ENCODE data around the gene DNHD1. TPM values are rescaled to one million over a fixed set of nuclear protein-coding genes. Genes with fewer than 3 reads are reported as not detected.

The DNHD1 gene
- total RNA-seq, 1 donor from 2014 or later, result 6.6 TPM

GRCh38 chr11:6612213-6613041 is 115.3 kb downstream of the DNHD1 start, which contains the start of gene TAF10:
TSS of gene TAF10 (minus strand) at chr11:6612216. CDS start at chr11:6612189, 27 bp downstream.
- Mint-ChIP-seq H3K27me3 (ENCODE audit: unreplicated experiment) (no peaks in the 10 kb centered on the region), H3K27ac (ENCODE audit: unreplicated experiment) (peak within 1 kb of the TSS; percentile 87), H3K9me3 (ENCODE audit: unreplicated experiment) (no peaks in the 10 kb centered on the region), H3K36me3 (ENCODE audit: unreplicated experiment) (peaks cover 40% of the 10 kb centered on the region), H3K4me1 (ENCODE audit: unreplicated experiment) (peaks cover 25% of the 10 kb centered on the region), H3K4me3 (ENCODE audit: unreplicated experiment) (peak within 1 kb of the TSS; percentile 82)
- TF ChIP-seq CTCF (IDR thresholded peaks at IDR 0.05), result peak; percentile 61
- DNase-seq (ENCODE audit: extremely low spot score, unreplicated experiment), result peak; percentile 98

- Mint-ChIP-seq H3K4me3 (ENCODE audit: unreplicated experiment) (no peak overlapping the region), H3K9me3 (ENCODE audit: unreplicated experiment) (no peaks in the 10 kb centered on the region), H3K4me1 (ENCODE audit: unreplicated experiment) (peaks cover 20% of the 10 kb centered on the region), H3K27me3 (ENCODE audit: unreplicated experiment) (no peaks in the 10 kb centered on the region), H3K36me3 (ENCODE audit: unreplicated experiment) (peaks cover 36% of the 10 kb centered on the region), H3K27ac (ENCODE audit: unreplicated experiment) (no peak overlapping the region)
- TF ChIP-seq CTCF (IDR thresholded peaks at IDR 0.05), result no peak
- DNase-seq (ENCODE audit: extremely low spot score, unreplicated experiment), result no peak
These were observed 116.4 kb downstream of the DNHD1 start for GRCh38 chr11:6613496-6613895.

DNA sequence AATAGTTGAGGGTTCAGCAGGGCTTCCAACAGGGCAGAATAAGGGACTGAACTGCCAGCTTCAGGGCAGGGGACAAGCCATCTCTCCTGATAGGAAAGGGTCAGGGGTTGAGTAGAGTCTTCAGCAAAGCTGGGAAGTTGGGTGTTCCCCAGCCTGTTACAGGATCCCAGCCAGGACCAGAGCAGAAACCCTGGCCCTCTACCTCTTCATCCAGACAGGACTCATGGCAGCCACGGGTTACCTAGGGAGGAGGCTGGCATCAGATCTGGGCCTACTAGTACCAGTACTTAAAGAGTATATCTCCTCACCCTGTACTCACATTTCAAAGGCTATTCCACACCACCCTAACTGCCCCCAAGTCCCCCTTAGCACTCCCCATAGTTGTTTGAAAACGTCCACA is 117.4 kb downstream of the DNHD1 start:
- no peaks in the 10 kb centered on the region for H3K9me3 Mint-ChIP-seq (ENCODE audit: unreplicated experiment)
- peaks cover 14% of the 10 kb centered on the region for H3K4me1 Mint-ChIP-seq (ENCODE audit: unreplicated experiment)
- H3K27me3 Mint-ChIP-seq (ENCODE audit: unreplicated experiment), result no peaks in the 10 kb centered on the region
- no peak for TF ChIP-seq CTCF (IDR thresholded peaks at IDR 0.05)
- no peak for DNase-seq (ENCODE audit: extremely low spot score, unreplicated experiment)
- no peak overlapping the region for H3K27ac Mint-ChIP-seq (ENCODE audit: unreplicated experiment)
- no peak overlapping the region for H3K4me3 Mint-ChIP-seq (ENCODE audit: unreplicated experiment)
- peaks cover 29% of the 10 kb centered on the region for H3K36me3 Mint-ChIP-seq (ENCODE audit: unreplicated experiment)

GRCh38 chr11:6615046-6615445 is 118.0 kb downstream of the DNHD1 start:
- H3K27ac Mint-ChIP-seq (ENCODE audit: unreplicated experiment), result no peak overlapping the region
- no peak for TF ChIP-seq CTCF (IDR thresholded peaks at IDR 0.05)
- H3K4me3 Mint-ChIP-seq (ENCODE audit: unreplicated experiment), result no peak overlapping the region
- peaks cover 23% of the 10 kb centered on the region for H3K36me3 Mint-ChIP-seq (ENCODE audit: unreplicated experiment)
- no peaks in the 10 kb centered on the region for H3K27me3 Mint-ChIP-seq (ENCODE audit: unreplicated experiment)
- no peak for DNase-seq (ENCODE audit: extremely low spot score, unreplicated experiment)
- no peaks in the 10 kb centered on the region for H3K9me3 Mint-ChIP-seq (ENCODE audit: unreplicated experiment)
- H3K4me1 Mint-ChIP-seq (ENCODE audit: unreplicated experiment), result peaks cover 14% of the 10 kb centered on the region

GRCh38 chr11:6615882-6616585 is 119.0 kb downstream of the DNHD1 start:
- no peak overlapping the region for H3K4me3 Mint-ChIP-seq (ENCODE audit: unreplicated experiment)

More at GRCh38 chr11:6615882-6616585, 119.0 kb downstream of the DNHD1 start:
- no peak overlapping the region for H3K27ac Mint-ChIP-seq (ENCODE audit: unreplicated experiment)
- H3K36me3 Mint-ChIP-seq (ENCODE audit: unreplicated experiment), result peaks cover 18% of the 10 kb centered on the region
- no peak for TF ChIP-seq CTCF (IDR thresholded peaks at IDR 0.05)
- H3K9me3 Mint-ChIP-seq (ENCODE audit: unreplicated experiment), result no peaks in the 10 kb centered on the region
- no peak for DNase-seq (ENCODE audit: extremely low spot score, unreplicated experiment)
- H3K27me3 Mint-ChIP-seq (ENCODE audit: unreplicated experiment), result no peaks in the 10 kb centered on the region
- H3K4me1 Mint-ChIP-seq (ENCODE audit: unreplicated experiment), result peaks cover 6% of the 10 kb centered on the region
